ENCODE measurements around the gene MPZL2.

The MPZL2 gene

GRCh38 chr11:118243161-118243560 is 20.9 kb downstream of the MPZL2 start:
- no peak for DNase-seq (ENCODE audit: low read depth)

GRCh38 chr11:118241764-118242098 is 22.4 kb downstream of the MPZL2 start:
- DNase-seq (ENCODE audit: low read depth): no peak

- DNase-seq (ENCODE audit: low read depth): peak; percentile 77
Observed at GRCh38 chr11:118240999-118241763, 22.9 kb downstream of the MPZL2 start.

- no peak for DNase-seq (ENCODE audit: low read depth)
Observed at GRCh38 chr11:118239509-118240205, 24.4 kb downstream of the MPZL2 start.

GRCh38 chr11:118238929-118239328 is 25.2 kb downstream of the MPZL2 start:
- DNase-seq (ENCODE audit: low read depth): no peak

- no peak for DNase-seq (ENCODE audit: low read depth)
Observed at GRCh38 chr11:118238421-118238820, 25.7 kb downstream of the MPZL2 start.

- no peak for DNase-seq (ENCODE audit: low read depth)
Observed at GRCh38 chr11:118236170-118236569, 27.9 kb downstream of the MPZL2 start.

GRCh38 chr11:118234833-118235232 is 29.3 kb downstream of the MPZL2 start:
- no peak for DNase-seq (ENCODE audit: low read depth)

GRCh38 chr11:118233850-118234249 is 30.2 kb downstream of the MPZL2 start:
- no peak for DNase-seq (ENCODE audit: low read depth)

- DNase-seq (ENCODE audit: low read depth): no peak
Observed at GRCh38 chr11:118233377-118233776, 30.7 kb downstream of the MPZL2 start.

GRCh38 chr11:118232659-118233058 is 31.4 kb downstream of the MPZL2 start:
- peak; percentile 58 for DNase-seq (ENCODE audit: low read depth)

- DNase-seq (ENCODE audit: low read depth): no peak
Observed at GRCh38 chr11:118231461-118231860, 32.6 kb downstream of the MPZL2 start.

- no peak for DNase-seq (ENCODE audit: low read depth)
Observed at GRCh38 chr11:118230088-118230487, 34.0 kb downstream of the MPZL2 start.

GRCh38 chr11:118229274-118229847 is 34.7 kb downstream of the MPZL2 start:
- no peak for DNase-seq (ENCODE audit: low read depth)

- no peak for DNase-seq (ENCODE audit: low read depth)
Observed at GRCh38 chr11:118227865-118228785, 36.0 kb downstream of the MPZL2 start.

GRCh38 chr11:118226781-118227180 is 37.3 kb downstream of the MPZL2 start:
- no peak for DNase-seq (ENCODE audit: low read depth)

- DNase-seq (ENCODE audit: low read depth): no peak
Observed at GRCh38 chr11:118226296-118226695, 37.8 kb downstream of the MPZL2 start.

GRCh38 chr11:118224511-118225188 is 39.4 kb downstream of the MPZL2 start, which contains the start of gene JAML:
Gene JAML, minus strand, starts transcription at chr11:118225011. Its CDS starts 10,145 bp downstream, at chr11:118214866.
- peak; percentile 37 for DNase-seq (ENCODE audit: low read depth)

GRCh38 chr11:118223992-118224391 is 40.1 kb downstream of the MPZL2 start:
- DNase-seq (ENCODE audit: low read depth): no peak

- DNase-seq (ENCODE audit: low read depth): no peak
Observed at GRCh38 chr11:118223570-118223969, 40.5 kb downstream of the MPZL2 start.

GRCh38 chr11:118222437-118222836 is 41.7 kb downstream of the MPZL2 start:
- no peak for DNase-seq (ENCODE audit: low read depth)

- DNase-seq (ENCODE audit: low read depth): no peak
Observed at GRCh38 chr11:118221419-118221818, 42.7 kb downstream of the MPZL2 start.
